GM19324 (cell line): Measurements from ENCODE around the gene MYRF.

Source experiments
- ATAC-seq: cut with Tn5 transposase; IDR thresholded peaks from one replicate; pipeline ENCODE4 v1.9.1; 2021; ENCODE audit warnings: mild to moderate bottlenecking, moderate library complexity; ENCODE audit not compliant: unreplicated experiment, low FRiP score

MYRF gene

DNA sequence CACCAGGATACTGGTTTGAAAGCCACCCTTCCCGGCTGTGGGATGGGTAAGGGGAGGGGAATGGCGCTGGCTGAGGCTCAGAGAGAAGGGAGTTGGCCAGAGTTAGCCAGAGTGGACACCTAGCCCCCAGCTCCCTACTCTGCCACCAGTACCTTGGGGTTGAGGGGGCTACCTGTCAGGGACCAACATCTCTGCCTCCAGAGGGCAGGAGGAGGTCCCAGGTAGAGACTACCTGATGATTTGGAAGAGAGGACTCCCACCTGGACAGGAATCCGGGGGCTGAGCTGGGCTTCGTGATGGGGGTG lies 3.7 kb downstream of the MYRF start:
- no peak for ATAC-seq

DNA sequence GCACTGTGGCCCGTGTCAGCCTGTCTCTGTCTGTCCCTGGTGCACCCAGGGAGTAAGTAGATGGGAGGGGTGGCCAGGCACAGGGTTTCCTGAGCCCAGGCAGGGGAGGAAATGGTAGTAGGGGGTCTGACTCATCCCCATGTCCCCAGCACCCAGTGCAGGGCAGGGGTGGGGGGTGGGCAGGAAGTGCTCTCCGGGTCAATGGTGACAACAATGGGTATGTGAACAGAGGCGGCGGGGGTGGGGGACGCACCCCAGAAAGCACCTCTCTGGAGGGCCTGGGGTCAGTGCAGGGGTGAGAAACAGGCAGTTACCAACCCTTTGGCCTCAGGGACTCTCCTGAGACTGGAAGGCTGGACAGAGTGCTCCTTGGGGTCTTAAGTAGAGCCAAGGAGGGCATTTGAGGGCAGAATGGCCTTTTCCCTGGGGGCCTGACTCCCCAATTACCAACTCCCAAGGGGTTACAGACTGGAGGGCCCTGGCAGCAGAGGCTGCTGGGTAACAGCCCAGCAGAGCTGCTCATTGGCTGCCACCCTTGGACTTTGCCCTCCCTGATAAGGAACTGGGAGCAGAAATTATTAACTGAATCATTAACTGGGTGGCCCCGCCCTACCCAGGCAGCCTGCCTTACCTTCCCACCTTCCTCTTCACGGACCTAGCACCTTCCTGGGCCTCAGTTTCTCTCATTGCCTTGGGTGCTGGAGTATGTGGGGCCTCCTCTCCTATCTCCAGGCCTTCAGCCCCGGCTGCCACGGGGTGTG lies 4.2 kb downstream of the MYRF start:
- no peak for ATAC-seq

DNA sequence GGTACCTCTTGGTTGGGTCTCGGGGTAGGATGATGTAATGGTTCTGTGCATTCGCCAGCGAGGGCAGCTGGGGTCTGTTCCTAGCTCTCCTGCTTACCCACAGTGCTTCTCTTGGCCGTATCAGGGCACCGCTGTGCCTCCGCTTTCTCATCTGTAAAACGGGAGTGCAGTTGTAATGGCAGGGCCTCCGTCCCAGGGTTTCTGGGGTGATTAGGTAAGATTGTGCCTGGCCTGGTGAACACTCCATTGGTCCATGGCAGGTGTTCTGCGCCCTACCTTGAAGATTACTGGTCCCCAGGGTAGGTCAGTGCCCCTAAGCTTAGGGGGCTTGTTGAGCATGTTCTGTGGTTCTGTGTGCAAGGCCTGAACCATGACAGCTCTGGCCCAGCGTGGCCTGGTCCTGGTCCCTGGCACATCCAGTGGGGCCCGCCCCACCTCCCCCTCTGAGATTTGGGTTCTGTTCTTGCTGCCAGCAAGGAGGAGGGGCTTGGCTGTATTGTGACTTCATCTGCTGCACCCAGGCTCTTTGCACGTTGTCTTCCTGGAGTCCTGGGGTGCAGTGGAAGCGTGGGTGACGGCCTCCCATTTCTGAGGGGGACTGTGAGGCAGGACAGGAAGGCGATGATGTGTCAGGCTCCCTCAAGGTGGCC lies 4.9 kb downstream of the MYRF start:
- no peak for ATAC-seq

DNA sequence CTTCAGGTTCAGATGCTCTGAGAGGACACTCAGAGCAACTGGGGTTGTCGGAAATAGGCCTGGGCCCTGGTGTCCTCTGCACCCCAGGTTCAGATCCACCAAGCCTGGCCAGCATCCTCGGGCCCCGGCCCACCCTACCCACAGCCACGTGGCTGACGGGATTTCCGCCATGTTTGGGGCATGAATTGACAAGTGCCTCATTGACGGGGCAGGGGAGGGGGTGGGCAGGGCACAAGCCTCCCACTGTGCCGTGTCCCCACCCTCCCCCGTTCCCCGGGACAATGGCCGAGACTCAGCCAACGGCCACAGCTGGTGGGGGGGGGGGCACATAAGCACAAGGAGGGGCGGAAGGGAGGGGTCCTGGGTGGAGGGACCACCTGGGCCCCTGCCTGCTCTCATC lies 8.5 kb downstream of the MYRF start:
- no peak for ATAC-seq

DNA sequence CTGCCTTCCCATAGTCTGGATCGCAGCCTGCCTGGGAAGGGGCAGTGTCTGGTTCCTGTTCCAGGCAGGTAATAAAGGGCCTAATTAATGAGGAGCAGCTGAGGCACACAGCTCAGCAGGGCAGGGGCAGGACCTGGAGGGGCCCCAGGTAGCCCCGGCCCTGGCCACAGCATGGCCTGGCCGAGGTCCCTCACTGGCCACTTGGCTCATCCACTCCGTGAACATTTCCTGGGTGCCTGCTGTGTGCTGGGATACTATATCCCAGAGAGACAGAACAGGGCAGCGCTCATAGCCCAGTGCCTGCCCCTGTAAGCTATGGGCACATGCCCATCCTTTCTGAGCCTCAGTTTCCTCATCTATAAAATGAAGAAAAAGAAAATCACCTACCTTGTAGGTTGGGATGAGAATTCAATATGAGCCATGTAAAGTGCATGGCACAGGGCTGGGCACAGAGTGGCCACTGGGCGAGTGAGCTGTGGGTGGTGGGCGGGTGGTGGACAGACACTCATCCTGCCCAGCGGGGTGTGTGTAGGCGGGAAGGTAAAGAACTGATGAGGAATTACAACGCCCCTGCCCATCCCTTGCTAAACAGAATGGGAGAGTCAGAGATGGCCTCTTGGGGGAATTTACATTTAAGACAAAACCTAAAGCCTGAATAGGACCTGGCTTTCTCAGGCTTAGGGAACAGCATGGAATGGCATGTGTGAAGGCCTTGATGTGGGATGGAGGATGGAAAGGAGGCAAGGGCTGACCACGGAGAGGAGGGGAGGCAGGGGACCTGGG lies 9.2 kb downstream of the MYRF start:
- no peak for ATAC-seq

DNA sequence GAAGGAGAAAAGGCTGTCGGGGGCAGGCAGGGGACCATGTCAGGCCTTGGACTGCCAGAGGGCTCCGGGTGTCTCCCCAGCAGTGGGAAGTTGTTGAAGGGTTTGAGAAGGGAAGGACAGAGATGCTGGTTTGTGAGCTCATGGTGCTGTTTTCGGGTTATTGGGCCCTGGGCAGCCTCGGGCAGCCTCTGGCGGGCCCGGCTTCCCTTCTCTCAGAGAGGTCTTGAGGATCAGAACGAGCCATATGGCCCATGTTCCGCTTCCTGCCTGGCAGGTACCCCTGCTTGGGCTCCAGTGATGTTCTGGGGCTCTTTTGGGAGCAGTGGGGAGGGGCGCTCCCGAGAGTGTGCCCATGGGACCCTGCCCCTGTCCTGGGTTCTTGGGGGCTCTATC lies 9.8 kb downstream of the MYRF start:
- ATAC-seq, result no peak

DNA sequence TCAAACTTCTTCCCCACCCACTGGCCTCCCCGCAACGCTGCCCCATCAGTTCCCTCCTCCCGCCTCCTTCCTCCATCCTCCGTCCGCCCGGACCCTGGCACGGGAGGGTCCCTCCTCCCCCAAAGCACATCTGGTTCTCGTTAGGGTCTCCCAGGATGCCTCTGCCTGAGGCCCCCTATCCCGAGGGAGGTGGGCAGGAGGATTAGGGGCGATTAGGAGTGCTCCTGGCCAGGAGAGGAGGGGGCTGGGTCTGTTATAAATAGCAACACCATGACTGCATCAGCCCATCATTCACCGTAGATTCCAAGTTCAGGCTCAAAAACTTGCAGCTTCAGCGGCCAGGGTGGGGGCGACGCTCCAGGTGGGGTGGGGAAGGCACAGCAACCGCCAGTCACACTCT lies 10.4 kb downstream of the MYRF start:
- ATAC-seq, result no peak

DNA sequence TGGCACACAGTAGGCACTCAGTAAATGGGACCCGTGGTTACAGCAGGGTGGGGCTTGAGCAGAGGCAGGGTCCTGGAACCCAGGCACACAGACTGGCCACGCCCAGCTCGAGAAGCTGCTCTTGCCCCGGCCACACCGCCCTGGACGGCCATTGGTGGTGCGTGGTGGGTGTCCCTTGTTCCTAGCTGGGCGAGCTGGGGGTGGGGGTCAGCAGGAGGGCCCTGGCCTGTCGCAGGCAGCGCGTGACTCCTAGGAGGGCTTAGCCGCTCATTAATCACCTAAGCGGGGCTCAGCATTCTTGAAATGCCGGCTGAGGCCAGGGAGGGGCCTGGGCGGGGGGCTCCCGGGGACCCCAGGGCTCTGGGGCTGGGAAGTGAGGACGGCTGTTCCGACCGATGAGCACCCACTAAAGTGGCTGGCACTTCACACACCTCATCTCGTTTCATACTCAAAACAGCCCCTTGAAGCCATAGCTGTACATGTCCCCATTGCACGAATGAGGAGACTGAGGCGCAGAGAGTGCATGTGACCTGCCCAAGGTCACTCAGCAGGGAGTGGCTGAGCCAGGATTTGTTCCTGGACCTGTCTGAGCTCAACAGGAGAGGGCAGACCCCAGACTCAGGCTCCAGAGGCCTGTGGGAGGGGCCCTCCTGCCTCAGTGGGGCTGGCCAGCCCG lies 11.6 kb downstream of the MYRF start:
- ATAC-seq, result no peak

DNA sequence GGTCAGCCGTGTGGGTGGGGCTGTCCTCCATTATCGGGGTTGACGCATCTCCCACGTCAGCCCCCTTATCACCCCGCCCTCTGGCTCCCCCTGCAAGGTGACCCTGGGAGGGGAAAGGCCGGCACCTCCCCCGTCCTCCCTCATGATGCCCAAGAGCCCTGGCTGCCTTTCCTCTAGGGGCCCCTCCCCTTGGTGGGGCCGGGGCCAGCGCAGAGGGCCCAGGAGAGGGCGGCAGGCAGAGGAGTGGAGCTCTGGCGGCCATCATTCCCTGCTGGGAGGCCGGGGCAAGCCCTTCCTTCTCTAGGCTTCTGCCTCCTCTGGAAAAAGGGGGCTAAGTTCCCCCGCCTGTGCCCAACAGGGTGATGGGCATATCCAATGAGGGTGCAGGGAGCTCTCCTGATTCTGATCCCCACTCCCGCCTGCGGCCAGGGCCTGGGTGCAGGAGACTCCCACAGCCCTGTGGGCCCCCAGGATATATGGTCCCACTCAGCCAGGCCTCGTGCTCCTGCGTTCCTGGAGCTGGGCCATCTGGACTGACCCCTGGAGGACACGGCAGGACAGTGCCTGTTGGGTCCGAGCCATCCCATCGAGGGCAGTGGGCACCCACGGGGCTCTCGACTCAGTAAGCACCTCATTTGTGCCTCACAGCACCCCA lies 12.3 kb downstream of the MYRF start:
- ATAC-seq, result no peak

DNA sequence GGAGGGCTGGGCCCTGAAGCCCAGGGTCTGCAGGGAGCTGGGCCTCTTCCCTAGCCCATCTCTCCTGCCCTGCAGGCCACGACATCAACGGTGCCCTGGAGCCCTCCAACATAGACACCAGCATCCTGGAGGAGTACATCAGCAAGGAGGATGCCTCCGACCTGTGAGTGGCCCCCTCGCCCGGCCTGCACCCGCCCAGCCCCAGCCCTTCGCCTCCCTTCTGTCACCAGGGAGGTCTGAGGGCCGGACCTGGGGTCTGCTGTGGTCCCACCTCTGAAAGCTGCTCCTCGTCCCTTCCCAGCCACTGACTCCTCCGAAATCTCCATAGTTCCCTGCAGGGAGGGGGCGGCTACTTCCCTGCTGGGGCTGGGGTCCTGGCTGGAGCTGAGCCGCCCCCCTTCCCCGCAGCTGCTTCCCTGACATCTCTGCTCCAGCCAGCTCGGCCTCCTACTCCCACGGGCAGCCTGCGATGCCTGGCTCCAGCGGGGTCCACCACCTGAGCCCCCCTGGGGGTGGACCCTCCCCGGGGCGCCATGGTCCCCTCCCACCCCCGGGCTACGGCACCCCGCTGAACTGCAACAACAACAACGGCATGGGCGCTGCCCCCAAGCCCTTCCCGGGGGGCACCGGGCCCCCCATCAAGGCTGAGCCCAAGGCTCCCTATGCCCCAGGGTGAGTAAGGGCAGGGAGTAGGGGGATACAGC lies 13.3 kb downstream of the MYRF start:
- no peak for ATAC-seq

DNA sequence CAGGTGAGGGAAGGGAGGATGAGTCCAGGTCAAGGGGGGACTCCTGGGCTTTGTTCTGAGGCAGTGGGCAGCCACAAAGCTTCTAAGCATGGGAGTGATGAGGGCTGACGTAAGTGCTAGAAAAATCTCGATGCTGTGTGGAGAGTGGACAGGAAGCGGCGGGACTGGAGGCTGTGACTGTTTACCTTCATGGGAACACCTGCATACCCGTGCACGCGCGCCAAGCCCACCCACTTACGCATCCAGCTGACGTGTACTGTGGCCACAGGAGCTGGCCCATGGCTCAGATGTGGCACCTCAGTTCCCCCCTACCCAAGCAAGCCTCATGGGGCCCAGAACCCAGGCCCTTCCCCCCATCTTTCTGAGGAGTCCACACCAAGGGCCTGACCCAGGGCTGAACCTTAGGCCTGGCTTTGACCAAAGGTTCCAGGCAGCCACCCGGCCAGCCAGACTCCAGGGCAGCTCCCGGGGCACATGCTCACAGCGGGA lies 14.0 kb downstream of the MYRF start:
- no peak for ATAC-seq

DNA sequence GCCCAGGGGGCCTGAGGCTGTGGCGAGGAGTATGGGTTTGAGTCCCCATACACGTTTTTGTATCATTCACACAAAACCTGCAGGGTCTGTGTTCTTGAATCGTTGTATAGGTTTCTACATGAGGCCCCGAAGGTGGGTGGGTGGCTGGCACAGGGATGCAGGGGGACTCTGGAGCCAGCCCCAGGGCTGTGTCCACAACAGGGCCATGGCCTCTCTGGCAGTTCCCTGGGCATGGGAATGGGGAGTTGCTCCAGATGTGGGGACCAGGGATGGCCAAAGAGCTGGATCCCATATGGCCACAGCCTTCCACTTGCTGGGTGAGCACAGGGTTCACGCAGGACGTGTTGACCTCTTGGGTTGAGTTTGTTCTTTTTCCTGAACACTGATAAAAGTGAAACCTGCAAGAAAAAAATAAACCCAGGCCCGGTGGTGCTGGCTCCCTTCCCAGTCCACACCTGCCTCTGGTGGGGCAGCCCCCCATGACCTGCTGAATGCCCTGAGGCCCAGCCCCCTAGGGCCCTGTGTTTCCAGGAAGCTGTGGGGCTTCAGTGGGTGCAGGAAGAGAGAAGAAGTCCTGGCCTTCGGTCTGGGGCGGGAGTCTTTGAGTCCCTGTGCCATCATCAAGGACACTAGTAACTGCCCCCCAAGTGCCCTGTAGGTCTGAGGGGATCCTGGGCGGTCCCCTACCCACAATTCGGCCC lies 16.1 kb downstream of the MYRF start:
- ATAC-seq, result no peak

DNA sequence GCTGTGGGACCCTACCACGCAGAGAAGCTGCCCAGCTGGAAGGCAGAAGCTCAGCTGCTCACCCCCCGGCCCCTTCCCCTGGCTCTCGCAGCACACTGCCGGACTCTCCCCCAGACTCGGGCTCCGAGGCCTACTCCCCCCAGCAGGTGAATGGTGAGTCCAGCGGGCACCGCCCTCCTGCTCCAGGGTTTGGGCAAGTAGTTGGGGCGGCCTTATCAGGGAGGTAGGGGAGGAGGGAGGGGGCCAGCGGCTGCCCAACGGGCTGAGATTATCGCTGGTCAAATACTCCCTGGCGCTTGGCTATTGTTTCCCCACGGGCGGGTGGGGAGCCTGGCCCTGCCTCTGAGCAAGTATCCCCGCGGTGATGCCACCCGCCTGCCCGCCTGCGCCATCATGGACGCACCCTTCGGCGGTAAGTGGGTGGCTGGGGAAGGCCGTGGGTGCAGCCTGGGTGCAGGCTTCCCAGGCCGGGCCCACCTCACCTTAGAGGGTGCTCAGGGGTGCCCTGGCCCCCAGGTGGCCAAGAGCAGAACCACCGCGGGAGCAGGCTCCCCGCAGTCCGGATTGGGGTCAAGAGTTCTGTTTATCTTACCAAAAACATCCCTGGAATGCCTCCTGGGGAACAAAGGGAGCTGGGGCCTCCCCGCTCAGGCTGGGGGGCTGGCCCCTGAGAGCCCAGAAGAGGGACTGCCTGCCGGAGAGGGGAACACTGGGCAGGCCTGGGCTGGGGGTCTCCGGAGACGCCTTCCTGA lies 16.9 kb downstream of the MYRF start:
- no peak for ATAC-seq

DNA sequence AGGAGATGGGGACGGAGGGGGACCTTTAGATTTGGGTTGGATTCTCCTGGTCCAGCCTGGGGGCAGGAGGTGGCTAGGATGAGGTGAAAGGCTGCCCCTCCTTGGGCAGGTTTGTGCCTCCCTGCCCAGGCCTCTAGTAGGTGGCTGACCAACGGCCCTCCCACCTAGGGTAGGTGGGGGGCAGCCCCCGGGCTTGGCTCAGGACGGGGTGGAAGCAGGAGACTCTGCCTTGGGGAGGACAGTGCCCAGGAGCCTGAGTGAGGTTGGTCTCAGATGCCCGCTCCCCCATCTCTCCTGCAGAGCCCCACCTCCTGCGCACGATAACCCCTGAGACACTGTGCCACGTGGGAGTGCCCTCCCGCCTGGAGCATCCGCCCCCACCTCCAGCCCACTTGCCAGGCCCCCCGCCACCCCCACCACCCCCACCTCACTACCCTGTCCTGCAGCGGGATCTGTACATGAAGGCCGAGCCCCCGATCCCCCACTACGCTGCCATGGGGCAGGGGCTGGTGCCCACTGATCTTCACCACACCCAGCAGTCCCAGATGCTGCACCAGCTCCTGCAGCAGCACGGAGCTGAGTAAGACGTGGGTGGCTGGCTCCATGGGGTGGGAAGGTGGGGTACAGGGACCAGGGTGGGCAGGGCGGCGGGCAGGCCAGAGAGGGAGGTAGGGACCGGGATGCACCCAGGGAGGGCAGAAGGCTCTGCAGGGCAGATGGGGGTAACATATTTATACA lies 17.7 kb downstream of the MYRF start:
- ATAC-seq, result no peak

DNA sequence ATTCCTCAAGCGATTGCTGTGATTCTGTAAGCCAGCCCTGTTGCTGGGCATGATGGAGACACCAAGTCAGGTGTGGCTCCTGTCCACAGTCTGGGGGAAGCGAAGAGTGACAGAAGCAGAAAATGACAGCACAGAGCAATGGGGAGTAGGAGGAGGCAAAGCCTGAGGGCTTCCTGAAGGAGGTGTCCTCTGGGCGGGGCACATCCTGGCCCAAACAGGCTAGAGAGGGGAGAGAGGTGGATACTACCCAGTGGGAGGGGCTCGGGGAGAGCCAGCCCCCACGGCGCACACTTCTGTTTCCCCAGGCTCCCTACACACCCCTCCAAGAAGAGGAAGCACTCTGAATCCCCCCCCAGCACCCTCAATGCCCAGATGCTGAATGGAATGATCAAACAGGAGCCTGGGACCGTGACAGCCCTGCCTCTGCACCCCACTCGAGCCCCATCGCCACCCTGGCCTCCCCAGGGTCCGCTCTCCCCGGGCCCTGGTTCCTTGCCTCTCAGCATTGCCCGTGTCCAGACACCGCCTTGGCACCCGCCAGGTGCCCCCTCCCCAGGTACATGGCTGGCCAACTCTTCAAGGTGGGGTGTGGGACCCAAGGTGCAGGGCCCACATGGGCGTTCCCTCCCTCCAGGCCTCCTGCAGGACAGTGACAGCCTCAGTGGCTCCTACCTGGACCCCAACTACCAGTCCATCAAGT lies 18.9 kb downstream of the MYRF start:
- ATAC-seq, result no peak

DNA sequence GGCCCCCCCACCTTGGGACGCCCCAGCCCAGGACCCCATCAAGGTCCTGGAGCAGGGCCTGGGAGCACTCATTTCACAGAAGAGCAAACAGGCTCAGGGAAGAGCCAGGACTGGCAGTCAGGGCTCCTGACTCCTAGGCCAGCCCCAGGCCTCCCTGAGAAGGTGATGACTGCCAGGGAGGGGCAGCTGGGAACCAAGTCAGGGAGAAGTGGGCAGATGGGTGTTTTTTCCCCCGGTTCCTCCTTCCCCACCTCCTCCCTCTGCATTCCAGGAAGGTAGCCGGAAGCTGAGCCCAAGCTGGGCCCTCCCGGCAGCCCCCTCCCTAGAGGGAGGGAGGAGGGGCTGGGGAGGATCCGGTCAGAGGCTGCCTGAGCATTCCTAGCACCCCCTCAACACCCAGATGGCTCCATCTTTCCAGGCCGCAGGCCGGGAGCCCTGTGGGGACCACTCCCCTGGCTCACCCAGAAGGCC lies 19.6 kb downstream of the MYRF start:
- no peak for ATAC-seq

DNA sequence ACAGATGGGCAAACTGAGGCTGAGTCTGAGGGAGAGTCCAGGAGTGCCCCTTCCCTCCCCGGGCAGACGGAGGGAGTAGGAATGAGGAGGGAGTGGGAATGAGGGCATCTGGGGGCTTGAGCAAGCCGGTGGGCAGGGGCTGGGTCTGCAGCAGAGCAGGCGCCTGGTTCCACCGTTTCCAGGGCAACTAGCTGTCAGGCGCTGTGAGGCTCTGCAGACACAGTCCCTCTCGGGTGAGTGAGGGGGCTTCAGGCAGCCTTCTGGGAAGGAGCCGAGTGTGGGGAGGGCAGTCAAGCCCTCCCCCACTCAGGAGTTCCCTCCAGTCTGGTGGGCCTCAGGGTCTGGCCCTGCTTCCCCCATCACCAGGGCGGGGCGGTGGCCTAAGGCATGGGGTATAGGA lies 20.9 kb downstream of the MYRF start:
- ATAC-seq, result no peak
